GM13977 (cell line): ENCODE measurements around the gene LRCH3.
A peak's percentile ranks its signal among the peaks of the same experiment; 100 is the strongest.

Experiments used
- DNase-seq: peaks from one replicate; pipeline ENCODE4 v3.0.0; 2012; ENCODE audit warnings: low spot score
- in situ Hi-C: fragments of 300-500 bp; cut with MboI; formaldehyde crosslinking; loops from one replicate; pipeline ENCODE4 v1.12.0; 2022; ENCODE audit warnings: low sequenced_read_pairs, low pct_unique_long_range_greater_than_20kb, mixed read lengths, inconsistent platforms; ENCODE audit not compliant: unreplicated experiment
- TF ChIP-seq, protein P1 (sequence below): IDR thresholded peaks from 2 replicates; pipeline ENCODE4 v1.5.1; 2012; ENCODE audit warnings: mild to moderate bottlenecking, control low read depth; ENCODE audit not compliant: insufficient read depth; ENCODE audit errors: extremely low read depth, missing control alignments

The LRCH3 gene

DNA sequence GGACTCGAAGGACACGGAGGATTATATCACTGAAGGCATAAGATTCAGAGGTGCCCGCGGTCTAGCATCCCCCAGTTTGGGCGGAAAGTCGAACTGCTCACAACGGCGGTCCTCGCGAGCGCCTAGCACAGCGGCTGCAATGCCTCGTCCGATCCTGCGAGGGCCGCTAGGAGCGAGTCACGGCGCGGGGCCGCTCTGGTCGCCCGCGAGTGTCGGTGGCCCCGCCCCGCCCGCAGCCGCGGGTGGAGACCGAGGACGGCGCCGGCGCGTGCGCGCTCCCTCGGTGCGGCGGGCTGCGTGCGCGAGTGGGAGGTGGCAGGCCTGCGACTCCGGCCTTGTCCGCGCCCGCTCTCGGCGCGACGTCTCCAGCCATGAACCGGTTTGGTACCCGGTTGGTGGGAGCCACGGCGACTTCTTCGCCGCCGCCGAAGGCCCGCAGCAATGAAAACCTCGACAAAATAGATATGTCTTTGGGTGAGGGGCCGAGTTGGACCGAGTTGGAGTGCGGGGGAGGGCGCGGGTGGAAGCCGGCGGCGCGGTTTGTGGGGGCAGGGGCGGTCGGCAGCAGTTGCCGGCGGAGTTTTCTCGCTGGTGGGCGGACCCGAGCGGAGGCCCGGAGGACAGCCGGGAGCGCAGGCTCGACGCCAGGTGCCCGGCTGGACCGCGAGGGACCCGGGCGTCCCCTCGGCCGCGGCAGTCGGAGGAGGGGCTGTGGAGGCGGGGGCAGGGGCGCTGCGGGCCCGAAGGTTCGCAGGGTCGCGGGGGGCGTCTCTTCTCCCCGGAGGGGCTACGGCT, 41.3 kb upstream of the LRCH3 start, which contains the start of gene FYTTD1:
Gene FYTTD1, plus strand, starts transcription at position 283 of the 795 bp plus-strand sequence. Its CDS starts 89 bp downstream, at position 372.
- in situ Hi-C loops: no loop called here
- DNase-seq: peak; percentile 94

DNA sequence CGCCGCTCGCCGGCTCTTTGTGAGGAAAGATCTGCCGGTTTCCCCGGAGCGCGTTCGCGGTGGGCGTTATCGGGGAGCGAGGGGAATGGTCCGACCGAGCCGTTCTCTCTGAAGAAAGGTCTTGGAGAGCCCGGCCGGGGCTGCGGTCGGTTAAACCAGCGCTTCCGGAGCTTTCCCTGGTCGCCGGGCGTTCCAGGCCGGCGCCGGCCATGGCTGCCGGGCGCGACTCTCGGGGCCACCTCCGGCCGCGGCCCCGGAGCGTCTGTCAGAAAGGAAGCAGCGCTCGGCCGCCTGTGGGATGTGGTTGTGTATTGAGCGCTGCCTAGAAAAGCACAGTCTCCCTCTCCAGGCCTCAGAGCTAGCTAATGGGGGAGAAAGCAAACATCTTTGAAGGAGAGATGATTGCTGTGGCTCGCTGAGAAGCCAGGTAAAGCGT, 40.6 kb upstream of the LRCH3 start:
- in situ Hi-C loops: no loop called here
- TF ChIP-seq, protein P1, sequence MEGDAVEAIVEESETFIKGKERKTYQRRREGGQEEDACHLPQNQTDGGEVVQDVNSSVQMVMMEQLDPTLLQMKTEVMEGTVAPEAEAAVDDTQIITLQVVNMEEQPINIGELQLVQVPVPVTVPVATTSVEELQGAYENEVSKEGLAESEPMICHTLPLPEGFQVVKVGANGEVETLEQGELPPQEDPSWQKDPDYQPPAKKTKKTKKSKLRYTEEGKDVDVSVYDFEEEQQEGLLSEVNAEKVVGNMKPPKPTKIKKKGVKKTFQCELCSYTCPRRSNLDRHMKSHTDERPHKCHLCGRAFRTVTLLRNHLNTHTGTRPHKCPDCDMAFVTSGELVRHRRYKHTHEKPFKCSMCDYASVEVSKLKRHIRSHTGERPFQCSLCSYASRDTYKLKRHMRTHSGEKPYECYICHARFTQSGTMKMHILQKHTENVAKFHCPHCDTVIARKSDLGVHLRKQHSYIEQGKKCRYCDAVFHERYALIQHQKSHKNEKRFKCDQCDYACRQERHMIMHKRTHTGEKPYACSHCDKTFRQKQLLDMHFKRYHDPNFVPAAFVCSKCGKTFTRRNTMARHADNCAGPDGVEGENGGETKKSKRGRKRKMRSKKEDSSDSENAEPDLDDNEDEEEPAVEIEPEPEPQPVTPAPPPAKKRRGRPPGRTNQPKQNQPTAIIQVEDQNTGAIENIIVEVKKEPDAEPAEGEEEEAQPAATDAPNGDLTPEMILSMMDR: peak; percentile 8
- peak; percentile 80 for DNase-seq

More for the DNA sequence above, 41.3 kb upstream of the LRCH3 start, which contains the start of gene FYTTD1:
- TF ChIP-seq, protein P1: peak; percentile 75

DNA sequence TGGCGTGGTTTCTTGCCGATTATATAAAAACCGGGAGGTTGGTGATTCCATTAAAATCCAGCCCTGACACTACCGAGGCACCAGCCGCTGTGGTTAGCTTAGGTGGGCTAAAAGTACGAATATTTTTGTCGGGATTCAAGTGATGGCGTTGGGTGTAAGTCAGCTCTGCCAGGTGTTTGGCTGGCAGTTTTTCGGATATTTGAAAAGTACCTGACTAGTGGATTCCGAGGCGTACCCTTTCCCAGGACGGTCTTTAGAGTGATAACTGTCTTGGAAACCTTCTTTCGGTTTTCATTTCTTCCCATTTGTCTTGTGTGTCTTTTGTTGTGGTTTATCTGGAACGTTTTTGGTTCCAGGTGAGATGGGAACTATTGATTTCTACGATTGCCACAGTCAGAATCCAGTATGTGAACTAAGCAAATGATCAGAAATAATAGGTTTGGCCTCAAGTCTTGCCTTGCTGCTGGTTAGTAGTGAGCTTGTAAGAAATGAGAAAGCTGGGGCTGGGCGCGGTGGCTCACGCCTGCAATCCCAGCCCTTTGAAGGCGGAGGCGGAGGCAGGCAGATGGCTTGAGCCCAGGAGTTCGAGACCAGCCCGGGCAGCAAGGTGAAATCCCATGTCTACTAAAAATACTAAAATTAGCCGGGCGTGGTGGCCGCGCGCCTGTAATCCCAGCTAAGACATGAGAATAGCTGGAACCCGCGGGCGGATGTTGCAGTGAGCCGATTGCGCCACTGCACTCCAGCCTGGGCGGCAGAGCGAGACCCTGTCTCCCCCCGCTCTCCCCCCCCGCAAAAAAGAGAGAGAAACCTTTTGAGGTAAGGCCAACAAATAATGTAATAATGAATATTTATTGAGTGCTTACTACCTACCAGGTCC, 40.0 kb upstream of the LRCH3 start:
- DNase-seq: peak; percentile 35
- in situ Hi-C loops: no loop called here
- TF ChIP-seq, protein P1: no peak

DNA sequence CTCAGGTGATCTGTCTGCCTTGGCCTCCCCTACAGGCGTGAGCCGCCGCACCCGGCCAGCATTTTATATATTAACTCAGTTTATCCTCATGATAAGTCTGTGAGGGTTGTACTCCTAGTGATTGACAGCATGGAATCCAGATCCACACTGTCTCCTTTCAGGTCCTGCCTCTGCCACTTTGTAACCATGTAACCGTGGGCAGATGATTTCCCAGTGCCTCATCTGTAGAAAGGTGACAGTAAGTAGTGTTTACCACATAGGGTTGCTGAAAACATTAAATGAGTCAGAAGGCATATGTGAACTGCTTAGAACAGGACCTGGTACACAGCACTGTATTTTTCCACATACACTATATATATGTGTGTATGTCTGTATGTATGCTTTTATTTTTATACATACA, 38.9 kb upstream of the LRCH3 start:
- in situ Hi-C loops: no loop called here
- no peak for DNase-seq
- TF ChIP-seq, protein P1: no peak

DNA sequence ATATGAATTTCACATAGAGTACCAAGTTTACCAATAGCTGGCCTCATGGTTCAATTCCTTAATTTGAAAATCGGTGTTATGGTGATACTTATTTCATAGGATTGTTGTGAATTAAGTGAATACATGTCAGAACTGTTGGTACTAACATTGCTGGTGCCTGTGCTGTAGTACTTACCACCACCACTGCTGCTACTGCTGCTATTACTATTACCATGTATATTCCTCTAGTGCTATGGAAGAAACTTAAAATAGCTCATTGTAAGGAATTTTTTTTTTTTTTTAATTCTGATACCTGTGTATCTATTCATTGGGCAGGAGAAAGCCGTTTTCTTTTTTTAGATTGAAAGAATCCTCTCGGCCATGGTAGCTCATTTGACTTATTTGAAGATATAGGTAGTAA, 37.8 kb upstream of the LRCH3 start:
- in situ Hi-C loops: no loop called here
- TF ChIP-seq, protein P1: no peak
- no peak for DNase-seq

DNA sequence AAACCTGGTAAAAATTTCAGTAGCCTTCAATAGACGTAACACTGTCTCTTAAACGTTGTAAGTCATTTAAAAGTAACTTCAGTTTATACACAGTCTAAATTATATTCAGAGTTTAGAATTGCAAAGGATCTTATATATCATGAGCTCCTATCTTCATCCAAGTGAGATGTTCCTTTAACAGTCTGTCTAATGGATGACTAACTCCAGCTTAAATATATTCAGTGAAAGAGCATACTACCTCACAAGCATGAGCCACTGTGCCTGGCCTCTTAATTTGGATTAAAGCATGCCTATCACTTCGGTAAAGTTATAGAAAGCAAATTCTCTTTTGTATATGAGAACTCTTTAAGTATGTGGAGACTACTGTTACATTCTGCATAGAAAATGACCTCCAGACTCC, 34.4 kb upstream of the LRCH3 start:
- no peak for DNase-seq
- in situ Hi-C loops: no loop called here

More for the DNA sequence above, 34.4 kb upstream of the LRCH3 start:
- TF ChIP-seq, protein P1: no peak
